Measurements from ENCODE around the gene CPVL. TPM values are rescaled to one million over a fixed set of nuclear protein-coding genes. Genes with fewer than 3 reads are reported as not detected.
A peak's percentile ranks its signal among the peaks of the same experiment; 100 is the strongest.

Gene CPVL
- total and polyA plus RNA-seq, 2 experiments from 2014 or later: 31.9 to 37.8 TPM

GRCh38 chr7:28979776-28980175 lies 166.6 kb downstream of the CPVL start:
- peaks cover 29% of the 10 kb centered on the region for H3K4me1 ChIP-seq (ENCODE audit: insufficient read depth)
- no peaks in the 10 kb centered on the region for H3K27me3 ChIP-seq (ENCODE audit: insufficient read depth)
- H3K9me3 Mint-ChIP-seq: no peaks in the 10 kb centered on the region
- no peaks in the 10 kb centered on the region for H3F3A ChIP-seq (replicated peaks; ENCODE audit: low read depth)
- no peaks in the 10 kb centered on the region for H4K20me1 ChIP-seq (replicated peaks; ENCODE audit: insufficient read depth)
- H3K36me3 ChIP-seq (ENCODE audit: insufficient read depth): no peaks in the 10 kb centered on the region
- no peaks in the 10 kb centered on the region for H3K79me2 ChIP-seq (replicated peaks; ENCODE audit: insufficient read depth)
- H3K27me3 Mint-ChIP-seq (ENCODE audit: insufficient read depth, low read depth, poor library complexity): no peaks in the 10 kb centered on the region
- H3K4me1 Mint-ChIP-seq: peaks cover 32% of the 10 kb centered on the region
- H3K4me2 ChIP-seq: peak overlapping the region; percentile 62; the same call in 1 of the 2 replicates
- H3K27ac ChIP-seq (ENCODE audit: low read depth): no peak overlapping the region
- DNase-seq (ENCODE audit: low spot score): no peak
- H3K4me3 ChIP-seq: no peak overlapping the region
- no peaks in the 10 kb centered on the region for H3K9me2 ChIP-seq (ENCODE audit: insufficient read depth)
- H3K36me3 Mint-ChIP-seq (ENCODE audit: low read depth): no peaks in the 10 kb centered on the region
- 0 out of 2 replicates have a peak overlapping the region, but pooled peaks have one; percentile 67 for H2AFZ ChIP-seq
- peak; percentile 34; the same call in 2 of the 3 replicates for ATAC-seq
- no peak overlapping the region for H3K27ac Mint-ChIP-seq
- H3K4me3 Mint-ChIP-seq: no peak overlapping the region
- TF ChIP-seq ZNF462 (CRISPR knock-in tag; IDR thresholded peaks at IDR 0.05) (no peak), EZH2 (IDR thresholded peaks at IDR 0.05; ENCODE audit: low read depth, unreplicated experiment) (no peak), POLR2AphosphoS5 (IDR thresholded peaks at IDR 0.05; ENCODE audit: low read depth) (no peak), CTCF (conservative IDR thresholded peaks at IDR 0.05; ENCODE audit: low read depth in 2 of 2) (no peak), STAT1 (IDR thresholded peaks at IDR 0.05; ENCODE audit: unreplicated experiment) (no peak), JUNB (IDR thresholded peaks at IDR 0.05; ENCODE audit: unreplicated experiment) (no peak), ETS1 (IDR thresholded peaks at IDR 0.05) (no peak), CREB1 (CRISPR knock-in tag; IDR thresholded peaks at IDR 0.05; ENCODE audit: low read depth) (no peak), EZH2phosphoT487 (IDR thresholded peaks at IDR 0.05; ENCODE audit: unreplicated experiment) (no peak), ZNF114 (CRISPR knock-in tag; IDR thresholded peaks at IDR 0.05) (no peak), REST (IDR thresholded peaks at IDR 0.05; ENCODE audit: unreplicated experiment) (no peak), NANOG (IDR thresholded peaks at IDR 0.05; ENCODE audit: borderline replicate concordance) (no peak), ZNF331 (CRISPR knock-in tag; IDR thresholded peaks at IDR 0.05; ENCODE audit: low read depth) (no peak)
